ENCODE data around the gene PRPF40A. TPM values are rescaled to one million over a fixed set of nuclear protein-coding genes. Genes with fewer than 3 reads are reported as not detected.

PRPF40A gene
- total and polyA plus RNA-seq, 8 donors, result 11.3 to 185 (median 71.7) TPM

DNA sequence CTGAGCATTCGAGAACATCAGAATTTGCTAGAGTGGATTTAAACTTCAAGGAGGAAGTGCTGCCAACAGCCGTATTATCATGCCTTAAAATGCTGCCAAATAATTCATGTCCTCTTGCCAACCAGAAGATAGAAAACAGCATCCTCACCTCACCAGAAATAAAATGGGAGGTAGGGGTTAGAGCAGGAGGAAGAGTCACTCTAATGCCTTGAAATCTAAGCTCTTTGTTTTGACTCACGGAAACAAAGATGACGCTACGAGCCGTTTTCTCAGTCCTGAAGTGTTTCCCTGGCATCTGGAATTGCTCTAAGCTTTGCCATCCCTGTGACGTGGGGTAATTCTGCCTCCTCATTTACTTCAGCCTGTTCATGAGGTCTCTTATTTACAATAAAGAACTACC is 97.1 kb downstream of the PRPF40A start:
- Histone ChIP-seq H3K4me1 (no peaks in the 10 kb centered on the region), H3K4me3 (no peak overlapping the region), H3K27me3 (no peaks in the 10 kb centered on the region), H3K27ac (peak overlapping the region in 3 of 5 donors; percentile 33 to 77 (median 46)), H3K36me3 (peaks cover 0 to 72% (median 56%) of the 10 kb centered on the region in 4 donors), H3K9me3 (no peaks in the 10 kb centered on the region)
- TF ChIP-seq POLR2AphosphoS5 (IDR thresholded peaks at IDR 0.05), result peak in 2 of 3 donors; percentile 29 to 54
- TF ChIP-seq, protein P1, sequence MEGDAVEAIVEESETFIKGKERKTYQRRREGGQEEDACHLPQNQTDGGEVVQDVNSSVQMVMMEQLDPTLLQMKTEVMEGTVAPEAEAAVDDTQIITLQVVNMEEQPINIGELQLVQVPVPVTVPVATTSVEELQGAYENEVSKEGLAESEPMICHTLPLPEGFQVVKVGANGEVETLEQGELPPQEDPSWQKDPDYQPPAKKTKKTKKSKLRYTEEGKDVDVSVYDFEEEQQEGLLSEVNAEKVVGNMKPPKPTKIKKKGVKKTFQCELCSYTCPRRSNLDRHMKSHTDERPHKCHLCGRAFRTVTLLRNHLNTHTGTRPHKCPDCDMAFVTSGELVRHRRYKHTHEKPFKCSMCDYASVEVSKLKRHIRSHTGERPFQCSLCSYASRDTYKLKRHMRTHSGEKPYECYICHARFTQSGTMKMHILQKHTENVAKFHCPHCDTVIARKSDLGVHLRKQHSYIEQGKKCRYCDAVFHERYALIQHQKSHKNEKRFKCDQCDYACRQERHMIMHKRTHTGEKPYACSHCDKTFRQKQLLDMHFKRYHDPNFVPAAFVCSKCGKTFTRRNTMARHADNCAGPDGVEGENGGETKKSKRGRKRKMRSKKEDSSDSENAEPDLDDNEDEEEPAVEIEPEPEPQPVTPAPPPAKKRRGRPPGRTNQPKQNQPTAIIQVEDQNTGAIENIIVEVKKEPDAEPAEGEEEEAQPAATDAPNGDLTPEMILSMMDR (IDR thresholded peaks at IDR 0.05), result no peak
- 75 to 90% (median 86%) methylated on average over 7 of the region's 7 CpGs for WGBS, 5 donors
- peak in 1 of 2 donors; percentile 76 for DNase-seq
- intact Hi-C loops (cut with DNase I; ENCODE audit: low total_unique reads), result loop anchor here (10.0 kb wide), 1 partner anchor 285 kb away; the partner anchor contains the start of gene FMNL2

DNA sequence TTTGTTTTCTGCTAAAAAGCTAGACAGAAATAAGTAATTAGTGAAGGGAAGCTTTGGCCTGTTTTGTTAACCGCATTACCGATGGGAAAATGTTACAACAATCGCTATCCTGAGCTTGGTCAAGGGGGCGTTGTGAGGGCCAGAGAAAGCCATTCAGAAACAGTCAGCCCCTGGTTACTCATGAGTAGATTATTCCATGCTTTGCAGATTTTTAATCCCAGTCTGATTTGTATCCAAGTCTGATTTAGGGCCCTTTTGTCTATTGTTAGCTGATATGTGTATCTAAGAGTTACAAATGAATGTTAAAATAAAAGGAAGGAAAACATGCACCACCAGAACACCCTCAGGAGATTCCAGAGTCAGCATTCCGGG is 99.1 kb downstream of the PRPF40A start:
- no peaks in the 10 kb centered on the region for H3K9me3 ChIP-seq
- H3K27ac ChIP-seq, result no peak overlapping the region
- H3K36me3 ChIP-seq, result peaks cover 0 to 76% (median 64%) of the 10 kb centered on the region in 4 donors
- H3K27me3 ChIP-seq, result no peaks in the 10 kb centered on the region
- WGBS, 5 donors, result 73 to 82% (median 78%) methylated on average over 5 of the region's 5 CpGs
- no peaks in the 10 kb centered on the region for H3K4me1 ChIP-seq
- DNase-seq, result no peak
- intact Hi-C loops (cut with DNase I; ENCODE audit: low total_unique reads), result no loop called here
- no peak overlapping the region for H3K4me3 ChIP-seq
- TF ChIP-seq, protein P1 (IDR thresholded peaks at IDR 0.05), result no peak
- TF ChIP-seq POLR2AphosphoS5 (IDR thresholded peaks at IDR 0.05), result no peak
- no peak for TF ChIP-seq EP300 (IDR thresholded peaks at IDR 0.05)
- TF ChIP-seq POLR2A (IDR thresholded peaks at IDR 0.05), result no peak

DNA sequence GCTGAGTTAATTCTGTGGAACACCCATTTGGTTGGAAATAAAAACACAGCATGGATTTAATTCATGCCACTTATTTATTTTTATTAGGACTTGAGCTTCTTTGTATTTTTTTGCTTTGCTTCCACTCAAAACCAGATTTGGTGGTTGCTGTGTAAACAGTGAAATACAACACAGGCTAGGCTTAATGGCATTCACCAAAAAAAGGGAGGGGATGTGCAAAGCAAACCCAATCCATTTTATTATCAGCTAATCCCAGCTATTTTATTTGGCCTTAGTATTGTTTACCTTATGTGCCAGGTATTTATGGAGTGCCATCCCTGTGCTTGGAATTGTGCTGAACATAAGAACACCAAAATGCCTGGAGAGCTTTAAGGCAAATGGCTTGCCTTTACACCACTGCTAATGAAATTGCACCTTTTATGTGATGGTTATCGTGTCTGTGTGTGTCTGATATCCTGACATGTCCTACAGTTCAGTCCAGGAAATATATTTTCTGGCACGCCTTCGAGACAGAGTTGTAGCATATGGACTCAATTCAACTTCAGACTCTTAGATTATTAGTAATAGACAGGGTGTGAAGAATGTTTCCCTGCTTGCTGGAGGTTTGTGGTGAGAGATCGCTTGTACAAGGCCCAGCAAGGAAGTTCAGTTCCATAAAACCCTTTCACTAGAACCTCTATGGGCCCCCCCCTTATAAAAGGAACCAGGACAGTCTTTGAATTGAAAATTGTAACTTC is 99.6 kb downstream of the PRPF40A start:
- H3K9me3 ChIP-seq, result no peaks in the 10 kb centered on the region
- 86 to 93% (median 90%) methylated on average over 4 of the region's 4 CpGs for WGBS, 5 donors
- TF ChIP-seq POLR2A (IDR thresholded peaks at IDR 0.05) (no peak), EP300 (IDR thresholded peaks at IDR 0.05) (no peak), POLR2AphosphoS5 (IDR thresholded peaks at IDR 0.05) (no peak)
- TF ChIP-seq, protein P1 (IDR thresholded peaks at IDR 0.05), result no peak
- H3K27ac ChIP-seq, result no peak overlapping the region
- no peak overlapping the region for H3K4me3 ChIP-seq
- peaks cover 0 to 5% (median 0%) of the 10 kb centered on the region in 4 donors for H3K4me1 ChIP-seq
- DNase-seq, result no peak
- H3K36me3 ChIP-seq, result peaks cover 0 to 79% (median 64%) of the 10 kb centered on the region in 4 donors
- intact Hi-C loops (cut with DNase I; ENCODE audit: low total_unique reads), result no loop called here
- no peaks in the 10 kb centered on the region for H3K27me3 ChIP-seq

DNA sequence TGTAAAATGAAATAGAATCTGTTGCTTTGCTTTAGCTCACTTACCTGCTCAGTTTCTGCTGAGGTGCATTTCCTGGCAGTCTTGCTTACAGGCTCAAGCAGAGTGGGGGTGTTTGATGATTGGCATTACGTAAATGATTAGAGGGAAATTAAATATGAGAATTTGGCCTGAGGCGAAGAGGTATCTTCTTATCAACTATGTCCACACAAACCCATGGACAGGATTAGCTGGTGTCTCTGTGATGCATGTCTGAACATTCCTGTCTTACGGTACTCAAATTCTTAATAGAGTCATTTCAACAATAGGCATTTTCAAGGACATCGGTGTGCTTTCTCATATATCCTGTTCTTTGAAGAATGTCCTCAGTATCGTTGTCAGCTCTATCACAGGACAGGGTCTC is 102.1 kb downstream of the PRPF40A start:
- no peak for TF ChIP-seq EP300 (IDR thresholded peaks at IDR 0.05)
- no peak for TF ChIP-seq POLR2AphosphoS5 (IDR thresholded peaks at IDR 0.05)
- no peak for TF ChIP-seq POLR2A (IDR thresholded peaks at IDR 0.05)
- TF ChIP-seq, protein P1 (IDR thresholded peaks at IDR 0.05), result no peak
- peaks cover 0 to 57% (median 52%) of the 10 kb centered on the region in 4 donors for H3K36me3 ChIP-seq
- no peak for DNase-seq
- H3K4me3 ChIP-seq, result no peak overlapping the region
- H3K27ac ChIP-seq, result no peak overlapping the region
- intact Hi-C loops (cut with DNase I; ENCODE audit: low total_unique reads), result no loop called here
- peaks cover 0 to 13% (median 0%) of the 10 kb centered on the region in 4 donors for H3K4me1 ChIP-seq
- no peaks in the 10 kb centered on the region for H3K9me3 ChIP-seq
- no peaks in the 10 kb centered on the region for H3K27me3 ChIP-seq
- WGBS, 5 donors, result 80 to 87% (median 85%) methylated on average over 5 of the region's 5 CpGs

All from stomach (tissue), 9 donors.